ENCODE measurements around the gene CYP4F3. TPM values are rescaled to one million over a fixed set of nuclear protein-coding genes. Genes with fewer than 3 reads are reported as not detected.
A peak's percentile ranks its signal among the peaks of the same experiment; 100 is the strongest.

Gene CYP4F3
- polyA plus RNA-seq, 1 donor, result 6.1 TPM

DNA sequence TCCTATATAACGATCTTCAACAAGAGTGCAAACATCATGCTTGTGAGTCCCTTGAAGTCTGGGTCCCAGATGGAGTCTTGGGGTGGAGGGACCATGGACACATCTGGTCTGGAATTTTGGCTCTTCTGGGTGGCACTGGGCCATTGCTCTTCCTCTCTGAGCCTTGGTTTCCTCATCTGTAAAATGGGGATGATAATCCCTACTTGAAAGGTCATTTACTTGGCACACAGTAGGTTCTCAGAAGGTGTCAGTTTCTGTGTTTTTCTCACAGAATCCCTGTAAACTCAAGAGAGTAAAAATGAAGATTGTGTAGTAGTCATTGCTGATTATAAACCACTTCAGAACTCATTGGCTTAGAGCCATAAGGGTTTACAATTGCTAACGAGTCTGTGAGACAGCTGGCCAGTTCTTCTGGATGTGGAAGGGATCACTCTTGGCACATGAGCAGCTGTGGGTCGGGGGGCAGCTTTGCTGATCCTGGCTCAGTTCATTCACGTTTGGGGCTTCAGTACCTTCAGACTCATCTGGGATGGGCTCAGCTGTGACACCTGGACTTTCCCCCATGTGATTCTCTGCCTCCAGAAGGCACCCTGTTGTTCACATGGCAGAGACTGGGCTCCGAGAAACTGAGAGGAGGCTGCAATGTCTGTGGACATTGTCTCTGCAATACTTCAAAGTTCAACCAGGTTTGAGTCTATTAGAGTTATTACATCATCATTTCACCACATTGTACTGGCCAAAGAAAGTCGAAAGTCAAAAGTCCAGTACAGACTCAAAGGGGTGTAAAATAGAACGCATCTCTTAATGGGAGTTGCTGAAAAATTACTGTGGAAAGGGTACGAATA lies 40.0 kb downstream of the CYP4F3 start:
- Histone ChIP-seq H3K4me3 (ENCODE audit: low read length) (no peak overlapping the region), H3K4me1 (ENCODE audit: control insufficient read depth, insufficient read depth, low read length) (peaks cover 18% of the 10 kb centered on the region), H3K36me3 (ENCODE audit: control insufficient read depth, insufficient read depth, low read length) (peaks cover 25% of the 10 kb centered on the region), H3K9me3 (ENCODE audit: control insufficient read depth, low read depth, low read length) (no peaks in the 10 kb centered on the region), H3K27ac (ENCODE audit: low read length) (peak overlapping the region; percentile 95), H3K27me3 (ENCODE audit: control insufficient read depth, insufficient read depth, low read length) (no peaks in the 10 kb centered on the region)
- peak; percentile 82 to 92 for DNase-seq
- WGBS (ENCODE audit: insufficient coverage, low lambda C conversion rate), result no CpG with 5 or more reads among the region's 8 CpGs

DNA sequence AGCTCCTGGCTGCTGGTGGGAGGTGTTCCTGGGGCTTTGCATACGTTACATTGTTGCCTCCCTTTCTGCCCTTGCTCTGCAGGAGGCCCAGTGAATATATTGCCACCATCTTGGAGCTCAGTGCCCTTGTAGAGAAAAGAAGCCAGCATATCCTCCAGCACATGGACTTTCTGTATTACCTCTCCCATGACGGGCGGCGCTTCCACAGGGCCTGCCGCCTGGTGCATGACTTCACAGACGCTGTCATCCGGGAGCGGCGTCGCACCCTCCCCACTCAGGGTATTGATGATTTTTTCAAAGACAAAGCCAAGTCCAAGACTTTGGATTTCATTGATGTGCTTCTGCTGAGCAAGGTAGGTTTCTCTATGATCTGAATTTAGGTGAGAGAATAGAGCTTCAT lies 42.7 kb downstream of the CYP4F3 start:
- Histone ChIP-seq H3K9me3 (ENCODE audit: control insufficient read depth, low read depth, low read length) (peaks cover 1% of the 10 kb centered on the region), H3K27ac (ENCODE audit: low read length) (no peak overlapping the region), H3K4me1 (ENCODE audit: control insufficient read depth, insufficient read depth, low read length) (peaks cover 18% of the 10 kb centered on the region), H3K27me3 (ENCODE audit: control insufficient read depth, insufficient read depth, low read length) (no peaks in the 10 kb centered on the region), H3K4me3 (ENCODE audit: low read length) (no peak overlapping the region), H3K36me3 (ENCODE audit: control insufficient read depth, insufficient read depth, low read length) (peaks cover 36% of the 10 kb centered on the region)
- WGBS (ENCODE audit: insufficient coverage, low lambda C conversion rate), result no CpG with 5 or more reads among the region's 10 CpGs
- no peak for DNase-seq

DNA sequence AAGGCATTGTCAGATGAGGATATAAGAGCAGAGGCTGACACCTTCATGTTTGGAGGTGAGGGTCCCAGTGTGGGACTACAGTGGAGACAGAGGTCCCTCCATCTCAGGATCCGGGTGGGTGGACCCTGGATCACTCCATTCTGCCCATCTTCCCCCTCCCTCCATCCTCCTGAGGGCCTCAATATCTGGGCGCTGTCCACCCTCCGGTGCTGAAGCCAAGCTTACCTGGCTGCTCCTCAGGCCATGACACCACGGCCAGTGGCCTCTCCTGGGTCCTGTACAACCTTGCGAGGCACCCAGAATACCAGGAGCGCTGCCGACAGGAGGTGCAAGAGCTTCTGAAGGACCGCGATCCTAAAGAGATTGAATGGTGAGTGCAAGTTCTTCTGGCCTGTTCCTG lies 44.1 kb downstream of the CYP4F3 start:
- WGBS (ENCODE audit: insufficient coverage, low lambda C conversion rate), result no CpG with 5 or more reads among the region's 9 CpGs

DNA sequence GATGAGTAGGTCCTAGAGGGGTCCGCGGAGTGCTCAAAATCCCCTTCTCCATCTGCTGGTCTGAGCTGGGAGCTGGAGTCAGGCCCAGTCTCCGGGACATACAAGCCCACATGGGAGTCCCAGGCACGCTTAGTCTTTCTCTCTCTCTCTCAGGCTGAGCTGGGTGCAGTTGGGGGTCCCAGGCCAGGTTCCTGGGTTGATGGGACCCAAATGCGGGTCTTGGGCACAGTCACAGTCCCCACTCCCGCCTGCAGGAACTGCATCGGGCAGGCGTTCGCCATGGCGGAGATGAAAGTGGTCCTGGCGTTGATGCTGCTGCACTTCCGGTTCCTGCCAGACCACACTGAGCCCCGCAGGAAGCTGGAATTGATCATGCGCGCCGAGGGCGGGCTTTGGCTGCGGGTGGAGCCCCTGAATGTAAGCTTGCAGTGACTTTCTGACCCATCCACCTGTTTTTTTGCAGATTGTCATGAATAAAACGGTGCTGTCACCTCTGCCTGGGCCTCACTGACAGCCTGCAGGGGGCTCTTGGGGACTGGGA lies 56.0 kb downstream of the CYP4F3 start:
- Histone ChIP-seq H3K4me1 (ENCODE audit: control insufficient read depth, insufficient read depth, low read length) (peaks cover 2% of the 10 kb centered on the region), H3K27ac (ENCODE audit: low read length) (no peak overlapping the region), H3K9me3 (ENCODE audit: control insufficient read depth, low read depth, low read length) (no peaks in the 10 kb centered on the region), H3K36me3 (ENCODE audit: control insufficient read depth, insufficient read depth, low read length) (peaks cover 2% of the 10 kb centered on the region), H3K27me3 (ENCODE audit: control insufficient read depth, insufficient read depth, low read length) (no peaks in the 10 kb centered on the region), H3K4me3 (ENCODE audit: low read length) (no peak overlapping the region)
- WGBS (ENCODE audit: insufficient coverage, low lambda C conversion rate), result no CpG with 5 or more reads among the region's 19 CpGs
- no peak for DNase-seq

More for the DNA sequence above, 44.1 kb downstream of the CYP4F3 start:
- Histone ChIP-seq H3K9me3 (ENCODE audit: control insufficient read depth, low read depth, low read length) (peaks cover 6% of the 10 kb centered on the region), H3K4me1 (ENCODE audit: control insufficient read depth, insufficient read depth, low read length) (peaks cover 9% of the 10 kb centered on the region), H3K27me3 (ENCODE audit: control insufficient read depth, insufficient read depth, low read length) (no peaks in the 10 kb centered on the region), H3K36me3 (ENCODE audit: control insufficient read depth, insufficient read depth, low read length) (peaks cover 33% of the 10 kb centered on the region), H3K27ac (ENCODE audit: low read length) (no peak overlapping the region), H3K4me3 (ENCODE audit: low read length) (no peak overlapping the region)
- no peak for DNase-seq

DNA sequence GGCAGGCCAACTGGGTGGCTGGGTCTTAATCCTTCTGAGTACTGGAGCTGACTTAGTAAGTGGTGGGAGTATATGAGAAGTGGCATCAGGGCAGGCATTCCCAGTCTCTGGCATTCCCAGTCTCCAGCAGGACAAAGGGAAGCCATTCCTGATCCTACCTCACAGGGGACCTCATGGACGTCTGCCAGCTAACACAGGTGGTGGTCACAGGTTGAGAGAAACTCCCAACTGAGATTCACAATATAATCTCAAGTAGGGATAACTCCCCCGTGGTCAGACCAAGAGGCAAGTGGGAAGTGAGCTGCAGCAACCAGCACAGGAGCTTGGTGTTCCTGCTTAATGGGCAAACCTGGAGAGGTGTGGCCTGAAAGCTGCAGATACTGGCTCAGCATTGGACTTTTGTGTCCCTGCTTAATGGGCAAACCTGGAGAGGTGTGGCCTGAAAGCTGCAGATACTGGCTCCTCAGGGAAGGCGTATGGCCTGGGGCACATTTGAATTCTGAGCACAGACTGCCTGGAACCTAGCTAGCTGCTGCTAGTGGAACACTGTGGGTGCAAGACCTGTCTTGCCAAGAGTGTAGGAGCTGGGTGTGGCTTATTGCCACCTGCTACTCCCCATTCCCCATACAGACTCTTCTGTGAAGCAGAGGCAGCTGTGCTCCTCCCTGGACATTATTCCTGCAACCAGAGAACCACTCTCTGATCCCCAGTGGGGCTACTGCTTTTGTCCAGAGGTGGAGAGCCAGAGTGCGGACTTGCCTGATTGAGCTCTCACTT lies 61.2 kb downstream of the CYP4F3 start:
- WGBS (ENCODE audit: insufficient coverage, low lambda C conversion rate), result no CpG with 5 or more reads among the region's 4 CpGs
- peak; percentile 54 to 81 for DNase-seq
- peak overlapping the region; percentile 73 for H3K27ac ChIP-seq (ENCODE audit: low read length)

DNA sequence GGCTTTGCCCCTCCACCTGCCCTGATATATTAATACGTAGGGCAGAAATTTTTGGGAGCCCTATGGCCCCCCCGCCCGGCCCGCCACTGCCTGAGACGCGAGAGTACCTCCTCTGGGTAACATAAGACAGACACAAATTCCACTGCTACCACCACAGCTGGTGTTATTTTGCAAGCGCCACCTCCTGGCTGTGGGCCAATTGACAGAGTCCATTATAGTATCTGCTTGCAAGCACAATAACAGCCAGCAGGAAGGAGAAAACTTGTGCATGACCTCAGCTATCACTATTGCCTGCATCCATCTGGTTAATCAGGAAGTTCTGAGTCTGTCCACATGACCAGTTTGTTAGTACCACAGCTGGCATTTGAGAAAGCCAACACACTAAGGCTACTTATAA lies 61.8 kb downstream of the CYP4F3 start:
- peaks cover 2% of the 10 kb centered on the region for H3K36me3 ChIP-seq (ENCODE audit: control insufficient read depth, insufficient read depth, low read length)
- H3K4me1 ChIP-seq (ENCODE audit: control insufficient read depth, insufficient read depth, low read length), result peaks cover 9% of the 10 kb centered on the region
- peak overlapping the region; percentile 73 for H3K27ac ChIP-seq (ENCODE audit: low read length)
- peak; percentile 88 to 92 for DNase-seq
- H3K4me3 ChIP-seq (ENCODE audit: low read length), result no peak overlapping the region
- no peaks in the 10 kb centered on the region for H3K27me3 ChIP-seq (ENCODE audit: control insufficient read depth, insufficient read depth, low read length)
- no CpG with 5 or more reads among the region's 7 CpGs for WGBS (ENCODE audit: insufficient coverage, low lambda C conversion rate)
- no peaks in the 10 kb centered on the region for H3K9me3 ChIP-seq (ENCODE audit: control insufficient read depth, low read depth, low read length)

More for the DNA sequence above, 61.2 kb downstream of the CYP4F3 start:
- Histone ChIP-seq H3K4me1 (ENCODE audit: control insufficient read depth, insufficient read depth, low read length) (peaks cover 9% of the 10 kb centered on the region), H3K4me3 (ENCODE audit: low read length) (no peak overlapping the region), H3K9me3 (ENCODE audit: control insufficient read depth, low read depth, low read length) (no peaks in the 10 kb centered on the region), H3K27me3 (ENCODE audit: control insufficient read depth, insufficient read depth, low read length) (no peaks in the 10 kb centered on the region), H3K36me3 (ENCODE audit: control insufficient read depth, insufficient read depth, low read length) (peaks cover 2% of the 10 kb centered on the region)

Other genes with a start within 250 kb of the CYP4F3 start
- 74.7 TPM for gene AKAP8L, start 221.9 kb upstream of the CYP4F3 start, polyA plus RNA-seq
- 22.7 TPM for gene WIZ, start 190.9 kb upstream of the CYP4F3 start, polyA plus RNA-seq
- gene RASAL3, start 176.4 kb upstream of the CYP4F3 start, polyA plus RNA-seq, result 2.8 TPM
- gene PGLYRP2, start 161.4 kb upstream of the CYP4F3 start, polyA plus RNA-seq, result not detected
- gene CYP4F22, start 132.4 kb upstream of the CYP4F3 start, polyA plus RNA-seq, result 0.04 TPM
- gene CYP4F8, start 25.7 kb upstream of the CYP4F3 start, polyA plus RNA-seq, result not detected
- gene CYP4F12, start 32.2 kb downstream of the CYP4F3 start, polyA plus RNA-seq, result 102 TPM
- not detected for gene OR10H2, start 87.1 kb downstream of the CYP4F3 start, polyA plus RNA-seq
- not detected for gene OR10H3, start 97.1 kb downstream of the CYP4F3 start, polyA plus RNA-seq
- gene OR10H5, start 146.8 kb downstream of the CYP4F3 start, polyA plus RNA-seq, result not detected
- not detected for gene OR10H1, start 174.8 kb downstream of the CYP4F3 start, polyA plus RNA-seq